ENCODE data around the gene MICALL1.

MICALL1 gene

DNA sequence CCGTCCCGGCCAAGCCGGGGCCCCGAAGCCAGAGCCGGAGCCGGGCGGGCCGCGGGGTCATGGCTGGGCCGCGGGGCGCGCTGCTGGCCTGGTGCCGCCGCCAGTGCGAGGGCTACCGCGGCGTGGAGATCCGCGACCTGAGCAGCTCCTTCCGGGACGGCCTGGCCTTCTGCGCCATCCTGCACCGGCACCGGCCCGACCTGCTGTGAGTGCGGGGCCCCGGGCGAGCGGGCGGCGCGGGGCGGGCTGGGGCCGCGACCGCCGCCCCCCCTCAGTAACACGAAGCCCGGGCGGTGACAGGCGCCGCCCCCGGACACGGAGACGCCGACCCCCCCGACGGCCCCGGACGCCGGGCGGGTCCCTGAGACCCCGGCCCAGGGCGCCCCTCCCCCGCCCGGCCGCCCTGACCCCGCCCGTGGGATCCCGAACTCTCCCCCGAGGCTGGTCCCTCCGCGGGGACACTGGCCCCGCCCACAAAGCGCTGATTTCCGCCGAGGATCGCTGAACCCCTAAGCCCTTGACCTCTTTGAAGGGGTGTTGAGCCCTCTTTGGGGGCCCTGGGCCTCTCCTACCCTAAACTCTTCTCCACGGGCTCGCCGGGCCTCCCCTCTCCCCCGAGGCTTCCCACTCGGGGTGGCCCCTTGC is 389 bp downstream of the MICALL1 start:
- DNase-seq (ENCODE audit: low spot score), result no peak

DNA sequence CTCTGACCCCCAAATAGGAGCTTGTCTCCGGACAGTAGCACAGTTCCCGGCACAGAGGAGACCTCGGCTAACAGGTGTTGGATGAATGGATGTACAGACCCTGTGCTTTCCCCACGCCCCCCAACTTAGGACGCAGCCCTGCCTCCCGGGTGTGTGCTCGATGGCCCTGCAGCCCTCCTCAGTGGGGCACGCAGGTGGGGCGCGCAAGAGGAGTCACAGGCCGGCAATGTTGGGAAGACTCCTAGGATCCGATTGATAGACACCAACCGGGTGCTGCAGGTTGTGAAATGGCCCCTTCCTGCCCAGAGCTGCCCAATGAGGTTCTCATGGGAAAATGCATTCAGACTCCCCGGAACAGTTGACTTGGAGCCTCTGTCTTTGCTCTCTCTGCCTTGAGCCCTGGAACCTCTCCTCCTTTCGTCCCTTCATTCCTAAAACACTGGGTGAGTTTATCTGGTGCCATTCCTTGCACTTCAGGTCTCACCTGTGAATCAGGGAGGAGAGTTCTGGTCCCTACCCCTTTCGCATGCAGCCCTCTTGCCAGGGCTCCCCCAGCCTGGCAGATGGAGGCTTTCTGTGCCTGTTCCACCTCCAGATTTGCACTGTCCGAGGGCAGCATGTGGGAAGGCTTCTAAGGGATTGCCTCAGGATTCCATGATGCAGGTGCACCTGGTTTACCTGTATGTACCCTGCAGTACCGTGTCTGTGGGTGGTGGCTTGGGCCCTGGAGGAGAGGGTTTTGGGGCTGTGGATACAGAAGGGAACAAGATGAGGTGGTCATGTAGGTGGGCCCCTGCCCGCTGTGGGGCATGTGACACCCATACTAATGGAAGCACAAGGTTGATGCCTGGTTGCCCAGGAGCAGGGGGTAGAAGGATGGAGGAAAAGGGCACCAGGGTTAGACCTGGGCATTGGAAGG is 1.2 kb downstream of the MICALL1 start:
- DNase-seq (ENCODE audit: low spot score), result no peak

DNA sequence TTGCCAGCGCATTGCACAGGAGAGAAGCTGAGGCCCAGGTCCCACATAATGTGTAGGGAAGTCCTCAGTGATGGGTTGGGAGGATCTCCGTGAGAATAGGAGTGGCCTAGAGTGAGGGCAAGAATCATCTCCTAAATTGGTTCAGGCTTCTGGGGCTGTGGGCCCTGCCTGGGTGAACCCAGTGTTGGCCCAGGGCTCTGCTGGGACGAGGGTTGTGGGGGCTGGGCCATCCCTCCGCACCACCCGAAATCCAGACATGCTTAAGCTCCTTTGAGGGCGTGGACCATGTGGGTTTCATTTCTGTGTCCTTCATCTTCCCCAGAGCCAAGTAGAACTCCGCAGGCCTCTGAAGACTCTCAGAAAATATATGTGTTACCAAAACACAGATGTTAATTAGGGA is 3.7 kb downstream of the MICALL1 start:
- DNase-seq (ENCODE audit: low spot score), result no peak

DNA sequence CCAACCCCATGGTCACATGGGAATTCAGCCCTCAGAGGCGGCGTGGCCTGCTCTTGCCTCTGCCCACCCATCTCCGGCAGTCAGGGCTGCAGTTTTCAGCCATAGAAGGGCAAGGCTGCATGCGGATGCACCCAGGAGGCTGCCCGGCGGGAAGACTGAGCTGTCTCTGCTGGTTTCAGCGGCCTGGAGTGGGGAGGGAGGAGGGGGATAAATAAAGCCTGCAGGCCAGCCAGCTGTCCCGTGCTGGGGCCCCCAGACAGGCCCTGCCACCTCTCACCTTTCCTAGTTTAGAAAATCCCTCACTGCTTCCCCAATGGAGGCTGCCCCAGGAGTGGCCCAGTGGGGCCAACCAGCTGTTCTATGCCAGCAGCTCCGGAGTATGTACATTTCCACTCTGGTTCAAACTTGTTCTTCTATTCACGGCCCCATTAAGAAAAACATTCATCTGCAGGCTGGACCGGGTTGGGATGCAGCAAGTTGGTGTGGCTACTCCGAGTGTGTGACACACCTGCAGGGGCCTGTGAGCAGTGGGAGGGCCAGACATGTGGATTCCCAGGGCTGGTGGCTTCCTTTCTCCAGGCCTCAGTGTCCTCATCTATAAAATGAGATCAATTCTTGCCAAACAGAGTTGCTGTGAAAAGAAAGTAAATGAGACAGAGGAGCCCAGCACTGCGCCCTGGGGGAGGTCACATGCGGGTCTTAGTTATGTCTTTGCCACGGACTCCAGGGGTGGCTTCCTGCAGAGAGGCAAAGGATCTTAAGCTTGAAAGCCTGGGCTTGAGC is 5.0 kb downstream of the MICALL1 start:
- DNase-seq (ENCODE audit: low spot score), result no peak

DNA sequence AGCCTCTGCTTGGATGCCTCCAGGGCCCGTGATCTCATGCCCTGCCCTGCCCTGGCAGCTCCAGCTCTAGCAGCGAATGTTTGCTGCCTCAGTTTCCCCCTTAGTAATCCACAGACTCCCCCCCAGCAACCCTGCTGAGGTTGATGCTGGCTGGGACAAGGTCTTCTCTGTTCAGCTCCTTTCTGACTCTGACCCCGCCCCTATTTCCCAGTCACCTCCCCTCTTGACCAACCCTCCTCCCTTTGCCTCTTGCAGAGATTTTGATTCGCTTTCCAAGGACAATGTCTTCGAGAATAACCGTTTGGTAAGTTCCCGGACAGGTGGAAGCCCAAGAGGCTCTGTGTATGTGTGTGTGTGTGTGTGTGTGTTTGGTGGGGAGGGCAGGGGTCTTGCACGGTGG is 5.6 kb downstream of the MICALL1 start:
- DNase-seq (ENCODE audit: low spot score), result no peak

DNA sequence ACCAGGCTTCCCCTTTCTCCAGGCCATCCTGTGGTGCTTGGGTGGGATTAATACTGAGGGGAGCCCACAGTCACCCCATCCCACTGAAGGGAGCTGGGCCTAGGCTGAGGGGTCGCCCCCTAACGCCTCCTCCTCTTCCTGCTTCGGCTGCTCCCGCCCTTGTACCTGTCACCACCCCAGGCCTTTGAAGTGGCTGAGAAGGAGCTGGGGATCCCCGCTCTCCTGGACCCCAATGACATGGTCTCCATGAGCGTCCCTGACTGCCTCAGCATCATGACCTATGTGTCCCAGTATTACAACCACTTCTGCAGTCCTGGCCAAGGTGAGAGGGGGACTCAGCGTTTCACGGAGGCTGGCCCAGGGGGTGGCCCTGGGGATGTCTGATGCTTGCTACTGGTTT is 6.1 kb downstream of the MICALL1 start:
- no peak for DNase-seq (ENCODE audit: low spot score)

DNA sequence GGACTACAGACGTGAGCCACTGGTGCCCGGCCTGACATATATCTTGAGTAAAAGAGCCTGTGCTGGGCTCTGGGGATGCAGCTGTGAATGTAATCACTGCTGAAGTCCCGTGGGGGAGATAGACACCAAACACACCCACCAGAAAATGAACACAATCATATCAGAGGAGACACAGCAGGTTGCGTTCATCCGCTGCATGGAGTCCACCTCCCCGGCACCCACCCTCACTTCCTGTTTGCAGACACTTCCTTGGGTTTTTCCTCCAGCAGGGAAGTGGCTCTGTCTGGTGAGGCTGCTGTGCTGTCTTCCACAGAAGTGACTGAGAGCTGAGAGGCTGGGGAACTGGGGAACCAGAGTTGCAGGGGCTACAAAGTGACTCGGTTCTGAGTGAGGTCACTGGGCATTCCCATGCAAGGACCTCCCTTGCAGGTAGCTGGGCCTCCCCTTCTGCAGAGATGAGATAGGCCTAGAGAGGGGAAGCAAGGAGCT is 7.2 kb downstream of the MICALL1 start:
- DNase-seq (ENCODE audit: low spot score), result no peak

DNA sequence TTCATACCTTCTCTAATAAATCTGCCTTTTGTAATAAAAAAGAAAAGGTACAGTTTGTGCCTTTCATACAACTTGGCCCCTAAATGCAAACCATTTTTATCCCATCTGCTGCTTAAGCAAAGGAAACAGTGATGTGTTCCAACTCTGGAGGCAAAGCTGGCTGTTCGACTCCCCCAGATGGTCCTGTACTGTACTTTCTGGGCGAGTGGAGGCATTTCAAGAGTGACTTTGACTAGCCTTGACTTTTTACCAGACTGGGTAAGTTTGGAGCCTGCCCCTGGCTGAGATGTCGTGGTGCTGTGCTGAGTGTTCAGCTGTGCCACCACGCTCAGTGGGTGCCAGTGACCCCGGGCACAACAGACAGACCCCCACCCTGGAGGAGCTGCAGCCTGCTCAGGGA is 10.2 kb downstream of the MICALL1 start:
- DNase-seq (ENCODE audit: low spot score), result no peak

DNA sequence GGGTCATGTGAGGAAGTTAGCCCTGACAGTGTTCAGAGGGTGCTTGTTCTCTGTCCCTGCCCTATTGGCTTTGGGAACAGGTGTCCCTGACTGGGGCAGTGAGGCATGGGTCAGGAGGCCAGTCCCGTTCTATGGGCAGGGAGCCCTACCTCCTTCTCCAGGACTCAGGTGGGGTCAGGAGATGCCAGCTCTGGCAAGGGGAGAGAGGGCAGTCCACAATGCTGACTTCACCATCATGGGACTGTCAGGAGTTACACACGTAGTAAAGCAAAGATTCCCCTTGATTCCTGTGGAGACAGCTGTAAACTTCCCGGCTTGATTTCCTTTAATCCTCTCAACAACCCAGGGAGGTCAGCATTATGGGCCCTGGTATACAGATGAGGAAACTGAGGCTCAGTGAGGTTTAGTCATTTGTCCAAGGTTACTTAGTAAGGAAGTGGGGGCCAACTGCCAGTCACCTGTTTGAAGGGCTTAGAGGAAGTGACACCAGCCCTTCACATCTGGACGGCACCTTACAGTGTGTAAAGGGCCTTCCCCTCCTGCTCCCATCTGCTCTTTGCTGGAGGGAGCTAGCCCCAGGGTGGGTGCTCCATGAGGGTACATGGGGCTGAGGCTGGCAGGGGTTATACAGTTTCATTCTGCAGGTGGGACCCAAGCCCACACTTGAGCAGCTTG is 11.9 kb downstream of the MICALL1 start:
- DNase-seq (ENCODE audit: low spot score), result no peak

DNA sequence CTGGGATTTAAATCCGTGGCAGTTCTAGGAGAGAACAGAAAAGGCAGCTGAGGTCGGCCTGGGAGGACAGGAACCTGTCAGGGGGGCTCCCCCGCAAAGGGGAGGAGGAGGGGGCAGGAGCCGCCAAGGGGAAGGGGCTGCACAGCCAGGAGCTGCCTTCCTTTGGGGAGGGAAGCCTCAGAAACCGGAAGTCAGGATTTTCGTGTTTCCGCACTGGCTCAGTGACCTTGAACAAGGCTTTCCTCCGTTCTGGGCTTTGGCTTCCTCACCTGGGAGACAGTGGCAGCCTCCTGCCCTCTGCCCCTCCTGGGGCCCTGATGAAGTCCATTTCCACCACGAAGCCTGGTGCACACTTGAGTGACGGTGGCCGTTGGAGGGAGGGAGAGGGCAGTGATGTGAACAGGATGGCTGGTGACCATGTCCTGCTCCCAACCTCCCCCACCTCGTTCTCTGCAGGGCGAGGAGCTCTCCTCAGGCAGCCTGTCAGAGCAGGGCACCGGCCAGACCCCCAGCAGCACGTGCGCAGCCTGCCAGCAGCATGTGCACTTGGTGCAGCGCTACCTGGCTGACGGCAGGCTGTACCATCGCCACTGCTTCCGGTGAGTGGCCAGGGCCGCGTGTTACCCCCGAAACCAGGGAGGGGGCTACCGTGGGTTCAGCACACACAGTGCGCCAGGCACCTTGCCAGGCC is 12.6 kb downstream of the MICALL1 start:
- DNase-seq (ENCODE audit: low spot score), result no peak

DNA sequence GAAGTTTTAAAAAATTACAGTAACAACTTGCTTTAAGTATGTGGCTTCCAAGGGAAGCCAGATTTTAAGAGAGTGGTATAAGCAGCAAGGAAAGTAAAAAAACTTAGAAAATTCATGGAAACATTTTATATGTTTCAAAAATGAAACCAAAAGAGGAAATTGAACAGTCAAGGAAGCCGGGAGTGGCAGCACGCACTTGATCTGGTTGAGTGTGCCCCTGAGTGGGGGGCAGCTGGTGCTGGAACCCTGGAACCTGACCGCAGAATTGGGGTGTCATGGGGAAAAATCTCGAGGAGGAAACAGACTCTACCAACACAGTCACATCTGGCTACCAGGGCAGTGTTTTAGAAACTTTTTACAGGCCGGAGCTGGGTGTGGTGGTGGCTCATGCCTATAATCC is 14.0 kb downstream of the MICALL1 start:
- no peak for DNase-seq (ENCODE audit: low spot score)

DNA sequence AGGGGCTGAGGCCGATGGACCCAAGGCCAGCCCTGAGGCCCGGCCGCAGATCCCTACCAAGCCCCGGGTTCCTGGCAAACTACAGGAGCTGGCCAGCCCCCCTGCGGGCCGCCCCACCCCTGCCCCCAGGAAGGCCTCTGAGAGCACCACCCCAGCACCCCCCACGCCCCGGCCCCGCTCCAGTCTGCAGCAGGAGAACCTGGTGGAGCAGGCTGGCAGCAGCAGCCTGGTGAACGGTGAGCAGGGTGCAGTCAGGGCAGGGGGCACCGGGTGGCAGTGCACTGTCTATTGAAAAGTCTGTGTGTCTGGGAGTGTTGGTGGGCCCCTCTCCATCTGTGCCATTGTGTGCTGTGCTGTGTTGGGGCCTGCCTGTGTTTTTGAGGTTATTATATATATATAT is 16.1 kb downstream of the MICALL1 start:
- DNase-seq (ENCODE audit: low spot score), result no peak

DNA sequence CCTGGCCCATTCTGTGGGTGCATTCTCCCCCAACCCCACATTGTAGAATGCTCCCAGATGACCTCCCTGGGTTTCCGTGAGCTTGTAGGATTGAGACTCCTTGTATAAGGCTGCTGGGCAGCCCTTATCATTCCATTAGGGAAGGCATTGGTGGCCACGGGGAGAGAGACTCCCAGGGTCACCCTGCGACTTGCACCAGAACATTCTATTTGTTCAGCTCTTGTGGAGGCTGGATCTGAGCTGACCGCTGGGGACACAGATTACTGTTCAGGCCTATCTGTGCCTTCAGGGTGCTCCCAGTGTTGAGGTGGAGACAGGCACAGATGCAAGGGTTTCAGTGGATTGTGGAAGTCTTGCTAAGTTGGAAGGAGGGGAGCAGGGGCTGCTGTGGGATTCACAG is 17.8 kb downstream of the MICALL1 start:
- DNase-seq (ENCODE audit: low spot score), result no peak

DNA sequence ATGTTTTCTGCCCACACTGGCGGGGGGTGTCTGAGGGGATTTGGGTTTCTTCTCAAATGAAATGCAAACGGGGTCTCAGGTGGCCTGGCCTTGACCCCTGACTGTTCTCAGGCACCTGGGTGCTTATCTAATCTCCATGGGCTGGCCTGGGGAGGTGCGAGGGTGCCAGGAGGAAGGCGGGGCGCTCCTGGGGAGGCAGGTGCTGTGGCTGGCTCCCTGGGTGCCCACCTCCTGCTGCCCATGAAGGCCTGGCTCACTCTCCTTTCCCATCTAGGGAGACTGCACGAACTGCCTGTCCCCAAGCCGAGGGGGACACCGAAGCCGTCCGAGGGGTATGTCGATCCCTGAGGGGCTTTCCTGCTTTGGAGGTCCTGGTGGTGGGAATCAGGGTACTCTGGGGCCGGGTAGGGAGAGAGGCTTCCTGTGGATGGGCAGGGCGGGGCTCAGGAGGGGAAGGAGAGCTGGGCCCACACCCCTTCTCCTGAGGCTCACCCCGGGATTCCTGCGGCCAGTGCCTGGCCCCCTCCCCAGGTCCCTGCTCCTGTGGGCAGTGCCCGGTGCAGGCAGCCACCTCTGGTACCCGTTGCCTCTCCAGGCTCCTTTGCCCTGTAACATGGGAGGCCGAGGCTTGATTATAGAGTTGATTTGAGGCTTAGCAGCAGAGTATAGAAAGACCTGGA is 18.4 kb downstream of the MICALL1 start:
- DNase-seq (ENCODE audit: low spot score), result no peak

DNA sequence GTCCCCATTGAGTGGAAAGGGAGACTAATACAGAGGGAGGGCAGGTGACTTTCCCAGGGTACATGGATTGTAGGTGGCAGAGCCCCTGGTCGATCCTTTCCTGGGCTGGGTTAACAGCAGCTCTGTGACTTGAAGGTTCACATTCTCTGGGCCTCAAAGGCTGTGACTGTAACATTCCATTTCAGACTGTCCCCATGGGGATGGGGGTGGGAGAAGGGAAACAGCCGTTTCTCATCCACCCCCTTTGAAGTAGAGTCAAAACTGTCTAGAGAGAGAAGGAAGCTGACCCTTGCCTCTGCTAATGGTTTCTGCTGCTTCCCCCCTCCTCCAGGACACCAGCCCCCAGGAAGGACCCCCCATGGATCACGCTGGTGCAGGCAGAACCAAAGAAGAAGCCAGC is 19.2 kb downstream of the MICALL1 start:
- DNase-seq (ENCODE audit: low spot score), result no peak

DNA sequence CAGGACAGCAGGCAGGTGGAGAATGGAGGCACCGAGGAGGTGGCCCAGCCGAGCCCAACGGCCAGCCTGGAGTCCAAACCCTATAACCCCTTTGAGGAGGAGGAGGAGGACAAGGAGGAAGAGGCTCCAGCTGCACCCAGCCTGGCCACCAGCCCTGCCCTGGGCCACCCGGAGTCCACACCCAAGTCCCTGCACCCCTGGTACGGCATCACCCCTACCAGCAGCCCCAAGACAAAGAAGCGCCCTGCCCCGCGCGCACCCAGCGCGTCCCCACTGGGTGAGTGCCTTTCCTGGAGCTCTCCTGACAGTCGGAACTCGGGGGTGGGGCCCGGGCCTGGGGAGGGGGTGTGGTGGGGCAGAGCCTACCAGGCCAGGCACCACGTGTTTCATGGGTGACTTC is 19.7 kb downstream of the MICALL1 start:
- no peak for DNase-seq (ENCODE audit: low spot score)

DNA sequence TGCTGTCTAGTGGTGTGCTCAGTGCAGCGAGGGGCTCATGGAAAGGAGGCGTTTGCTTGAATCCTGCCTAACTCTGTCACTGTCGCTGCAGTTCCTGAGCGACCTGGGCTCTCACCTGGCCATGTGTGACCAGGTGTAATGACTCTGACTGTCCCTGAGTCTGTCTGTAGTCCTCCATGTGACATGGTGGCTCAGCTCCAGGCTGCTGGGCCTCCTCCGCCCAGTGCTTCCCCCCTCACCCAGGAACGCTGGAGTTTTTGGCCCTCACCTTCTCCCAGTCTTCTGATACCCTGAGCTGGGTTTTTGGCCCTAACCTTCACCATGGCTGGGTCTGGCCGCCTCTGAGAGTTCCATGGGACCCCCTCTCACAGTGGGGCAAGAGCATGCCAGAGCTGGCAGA is 20.3 kb downstream of the MICALL1 start:
- DNase-seq (ENCODE audit: low spot score), result no peak

DNA sequence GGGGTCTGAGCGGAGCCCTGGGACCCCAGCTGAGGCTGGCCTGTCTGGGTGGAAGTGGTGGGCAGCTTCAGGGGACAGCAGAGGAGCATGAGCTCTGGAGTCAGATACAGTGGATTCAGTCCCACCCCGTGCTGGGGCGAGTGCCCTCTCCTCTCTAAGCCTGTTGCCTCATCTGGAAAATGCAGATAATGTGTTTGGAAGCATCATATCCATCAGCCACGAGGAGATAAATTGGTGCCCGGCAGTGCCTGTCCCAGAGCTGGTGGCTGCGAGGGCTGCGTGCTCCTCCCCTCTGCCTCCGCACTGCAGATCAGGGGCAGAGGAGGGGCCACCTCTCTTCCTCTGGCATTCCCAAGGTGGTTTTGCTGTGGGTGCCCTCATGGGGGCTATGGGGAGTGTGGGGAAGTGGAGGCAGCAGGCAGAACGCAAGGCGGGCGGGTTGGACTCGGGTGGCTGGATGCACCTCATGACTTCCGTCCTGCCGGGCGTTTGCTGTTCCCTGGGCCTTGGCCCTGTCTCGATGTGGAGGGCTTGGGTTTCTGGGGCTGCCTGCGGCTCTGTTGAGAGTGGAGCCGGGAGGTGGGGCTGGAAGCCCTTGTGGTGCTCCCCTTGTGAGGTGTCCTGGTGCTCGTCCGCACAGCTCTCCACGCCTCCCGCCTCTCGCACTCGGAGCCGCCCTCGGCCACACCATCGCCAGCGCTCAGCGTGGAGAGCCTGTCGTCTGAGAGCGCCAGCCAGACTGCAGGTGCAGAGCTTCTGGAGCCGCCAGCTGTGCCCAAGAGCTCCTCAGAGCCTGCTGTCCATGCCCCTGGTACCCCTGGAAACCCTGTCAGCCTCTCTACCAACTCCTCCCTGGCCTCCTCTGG is 20.9 kb downstream of the MICALL1 start:
- no peak for DNase-seq (ENCODE audit: low spot score)

DNA sequence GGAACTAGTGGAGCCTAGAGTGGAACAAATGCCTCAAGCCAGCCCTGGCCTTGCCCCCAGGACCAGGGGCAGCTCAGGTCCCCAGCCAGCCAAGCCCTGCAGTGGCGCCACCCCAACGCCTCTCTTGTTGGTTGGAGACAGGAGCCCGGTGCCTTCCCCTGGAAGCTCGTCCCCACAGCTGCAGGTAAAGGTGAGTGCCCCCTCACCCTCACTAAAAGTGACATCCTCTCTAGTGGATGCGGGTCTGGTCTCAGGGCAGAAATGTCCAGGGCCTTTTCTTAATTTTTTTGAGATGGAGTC is 21.5 kb downstream of the MICALL1 start:
- no peak for DNase-seq (ENCODE audit: low spot score)

DNA sequence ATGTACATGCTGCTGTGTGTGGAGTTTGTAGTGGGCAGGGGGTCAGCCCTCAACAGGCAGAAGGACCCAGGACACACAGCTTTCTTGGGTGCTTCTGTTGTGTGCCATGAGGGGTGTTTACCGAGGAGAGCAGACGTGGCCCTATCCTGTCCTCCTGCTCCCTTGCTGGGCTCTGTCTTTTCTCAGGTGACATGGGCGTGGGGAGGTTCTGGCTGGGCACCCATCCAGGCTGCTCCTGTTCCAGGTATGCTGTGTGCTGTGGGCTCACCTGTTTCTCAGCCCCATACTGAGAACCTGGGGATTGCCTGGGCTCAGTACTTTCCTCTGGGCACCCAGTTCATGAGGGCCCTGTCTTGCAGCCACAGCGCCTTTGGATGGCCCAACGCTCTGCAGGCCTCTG is 23.3 kb downstream of the MICALL1 start:
- no peak for DNase-seq (ENCODE audit: low spot score)
